NT2/D1 (cell line): ENCODE measurements around the gene CCDC124.

Source experiments
- SUZ12 ChIP-seq: IDR thresholded peaks from 2 replicates; pipeline ENCODE4 v1.6.1; 2011; ENCODE audit not compliant: insufficient read length, insufficient read depth; ENCODE audit errors: extremely low read depth
- YY1 ChIP-seq: IDR thresholded peaks from 2 replicates; pipeline ENCODE4 v1.6.1; 2011; ENCODE audit not compliant: insufficient read length, insufficient read depth
- ZNF274 ChIP-seq: IDR thresholded peaks from 2 replicates; pipeline ENCODE4 v1.6.1; 2011; ENCODE audit warnings: mild to moderate bottlenecking, low read depth, low read length

- no peak for TF ChIP-seq YY1
- no peak for TF ChIP-seq ZNF274
- TF ChIP-seq SUZ12 = no peak
Measured at GRCh38 chr19:17988161-17988560, 55.3 kb downstream of the CCDC124 start.
